ENCODE measurements around the gene CHSY1.

The CHSY1 gene

GRCh38 chr15:101183226-101183930 lies 68.5 kb downstream of the CHSY1 start:
- Histone ChIP-seq H3K4me3 (no peak overlapping the region), H3K27ac (peak overlapping the region in 1 of 2 donors; percentile 45)
- TF ChIP-seq, protein P1, sequence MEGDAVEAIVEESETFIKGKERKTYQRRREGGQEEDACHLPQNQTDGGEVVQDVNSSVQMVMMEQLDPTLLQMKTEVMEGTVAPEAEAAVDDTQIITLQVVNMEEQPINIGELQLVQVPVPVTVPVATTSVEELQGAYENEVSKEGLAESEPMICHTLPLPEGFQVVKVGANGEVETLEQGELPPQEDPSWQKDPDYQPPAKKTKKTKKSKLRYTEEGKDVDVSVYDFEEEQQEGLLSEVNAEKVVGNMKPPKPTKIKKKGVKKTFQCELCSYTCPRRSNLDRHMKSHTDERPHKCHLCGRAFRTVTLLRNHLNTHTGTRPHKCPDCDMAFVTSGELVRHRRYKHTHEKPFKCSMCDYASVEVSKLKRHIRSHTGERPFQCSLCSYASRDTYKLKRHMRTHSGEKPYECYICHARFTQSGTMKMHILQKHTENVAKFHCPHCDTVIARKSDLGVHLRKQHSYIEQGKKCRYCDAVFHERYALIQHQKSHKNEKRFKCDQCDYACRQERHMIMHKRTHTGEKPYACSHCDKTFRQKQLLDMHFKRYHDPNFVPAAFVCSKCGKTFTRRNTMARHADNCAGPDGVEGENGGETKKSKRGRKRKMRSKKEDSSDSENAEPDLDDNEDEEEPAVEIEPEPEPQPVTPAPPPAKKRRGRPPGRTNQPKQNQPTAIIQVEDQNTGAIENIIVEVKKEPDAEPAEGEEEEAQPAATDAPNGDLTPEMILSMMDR (IDR thresholded peaks at IDR 0.05), result no peak
- DNase-seq (ENCODE audit: low spot score), result no peak

DNA sequence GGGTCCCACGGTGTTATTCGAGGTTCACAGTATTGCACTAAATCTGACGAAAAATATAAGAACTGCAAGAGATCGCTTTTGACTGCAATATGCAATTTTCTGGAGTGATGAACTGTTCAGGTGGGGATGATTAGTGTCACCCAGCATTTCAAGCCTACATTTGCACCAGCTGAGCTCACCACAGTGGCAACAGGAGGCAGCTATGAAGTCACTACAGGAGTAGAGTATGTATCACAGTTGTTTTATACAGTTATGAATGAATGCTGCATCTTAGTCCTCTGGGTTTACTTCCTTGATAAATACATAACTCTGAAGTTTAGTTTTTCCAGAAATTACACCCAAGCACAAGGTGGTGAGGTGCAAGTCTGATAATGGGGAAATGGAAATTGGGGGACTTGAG lies 69.6 kb downstream of the CHSY1 start:
- DNase-seq (ENCODE audit: low spot score), result peak; percentile 0
- TF ChIP-seq, protein P1 (IDR thresholded peaks at IDR 0.05), result no peak
- H3K4me3 ChIP-seq, result no peak overlapping the region
- H3K27ac ChIP-seq, result no peak overlapping the region

- DNase-seq (ENCODE audit: low spot score), result no peak
- no peak overlapping the region for H3K4me3 ChIP-seq
- H3K27ac ChIP-seq, result no peak overlapping the region
- TF ChIP-seq, protein P1 (IDR thresholded peaks at IDR 0.05), result no peak
Measured at GRCh38 chr15:101181349-101181748, 70.5 kb downstream of the CHSY1 start.

DNA sequence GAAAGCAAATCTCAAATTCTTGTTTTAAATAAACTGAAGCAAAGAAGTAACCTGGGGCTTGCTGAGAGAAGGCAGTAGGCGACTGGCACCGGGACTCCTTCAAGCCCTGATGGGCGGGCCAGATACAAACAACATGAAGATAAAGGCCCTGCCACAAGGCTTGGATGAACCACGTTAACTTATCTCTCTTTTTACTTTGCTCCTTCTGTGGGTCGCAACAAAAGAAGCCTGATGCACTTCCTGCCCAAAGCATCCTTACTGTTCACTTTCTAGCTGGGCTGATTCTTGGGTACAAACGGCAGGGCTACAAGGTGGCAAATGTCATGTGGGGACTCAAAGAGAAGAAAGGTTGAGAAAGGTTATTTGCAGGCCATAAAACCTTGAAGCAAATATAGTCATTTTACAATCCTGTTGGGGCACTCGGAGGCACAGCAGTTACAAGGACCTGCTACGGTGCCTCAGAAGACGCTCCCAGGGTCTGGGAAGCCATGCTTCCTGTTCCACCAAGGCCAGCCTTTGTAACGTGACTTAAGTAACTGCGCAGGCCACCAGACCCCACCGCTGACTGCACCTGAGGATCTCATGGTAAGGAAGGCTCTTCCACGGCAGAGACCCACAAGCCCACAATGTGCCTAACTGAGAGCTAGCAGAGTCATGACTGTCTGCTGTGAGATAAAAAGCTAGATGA lies 71.1 kb downstream of the CHSY1 start:
- TF ChIP-seq, protein P1 (IDR thresholded peaks at IDR 0.05), result no peak
- H3K27ac ChIP-seq, result peak overlapping the region in 1 of 2 donors; percentile 62

GRCh38 chr15:101179341-101180153 lies 72.3 kb downstream of the CHSY1 start:
- Histone ChIP-seq H3K4me3 (peak overlapping the region; percentile 1), H3K27ac (peak overlapping the region in 1 of 2 donors; percentile 62)
- DNase-seq (ENCODE audit: low spot score), result no peak
- TF ChIP-seq, protein P1 (IDR thresholded peaks at IDR 0.05), result no peak

More for the DNA sequence above, 71.1 kb downstream of the CHSY1 start:
- no peak overlapping the region for H3K4me3 ChIP-seq
- DNase-seq (ENCODE audit: low spot score), result no peak

GRCh38 chr15:101178931-101179330 lies 72.9 kb downstream of the CHSY1 start:
- Histone ChIP-seq H3K4me3 (no peak overlapping the region), H3K27ac (peak overlapping the region in 1 of 2 donors; percentile 62)
- no peak for DNase-seq (ENCODE audit: low spot score)
- TF ChIP-seq, protein P1 (IDR thresholded peaks at IDR 0.05), result no peak
